Calu3 (cell line): Measurements from ENCODE around the gene LEF1. TPM values are rescaled to one million over a fixed set of nuclear protein-coding genes. Genes with fewer than 3 reads are reported as not detected.

Experiments used
- BruUV-seq: library from RNA; stranded (reverse); fragments of 400-500 nt; replicated peaks from 2 replicates; lab custom pipeline; 2021; lab: Mats Ljungman, UMichigan
- CTCF ChIA-PET: fragments of 300-600 bp; sonication (Branson Sonifier 250); formaldehyde crosslinking; loops from one replicate; lab custom pipeline; 2022; ENCODE audit warnings: antibody characterized with exemption; lab: Charles Lee
- DNase-seq: peaks from one replicate; pipeline ENCODE4 v3.0.0; 2022
- H3K27ac Mint-ChIP-seq: one replicate; pipeline ENCODE4 v1.8.0; 2022; ENCODE audit warnings: mixed read lengths; ENCODE audit not compliant: unreplicated experiment
- H3K27me3 Mint-ChIP-seq: one replicate; pipeline ENCODE4 v1.8.0; 2022; ENCODE audit warnings: mixed read lengths; ENCODE audit not compliant: unreplicated experiment
- H3K36me3 Mint-ChIP-seq: one replicate; pipeline ENCODE4 v1.8.0; 2022; ENCODE audit warnings: mild to moderate bottlenecking, moderate library complexity, mixed read lengths; ENCODE audit not compliant: insufficient read depth, unreplicated experiment
- H3K4me1 Mint-ChIP-seq: one replicate; pipeline ENCODE4 v1.8.0; 2022; ENCODE audit warnings: mild to moderate bottlenecking, low read depth, mixed read lengths; ENCODE audit not compliant: unreplicated experiment
- H3K4me3 Mint-ChIP-seq: one replicate; pipeline ENCODE4 v1.8.0; 2022; ENCODE audit warnings: mild to moderate bottlenecking, low read depth, moderate library complexity, mixed read lengths; ENCODE audit not compliant: unreplicated experiment
- H3K9me3 Mint-ChIP-seq: one replicate; pipeline ENCODE4 v1.8.0; 2022; ENCODE audit warnings: low read depth, mixed read lengths; ENCODE audit not compliant: unreplicated experiment
- CTCF ChIP-seq: fragments of 200-600 bp; IDR thresholded peaks from one replicate; pipeline ENCODE4 v1.8.0; 2022; ENCODE audit warnings: antibody characterized with exemption; ENCODE audit not compliant: unreplicated experiment
- intact Hi-C: fragments of 100-400 bp; cut with micrococcal nuclease; formaldehyde crosslinking; loops from one replicate; pipeline ENCODE4 v1.10.0; 2022; ENCODE audit not compliant: unreplicated experiment
- total RNA-seq: library from RNA; stranded (reverse); gene quantifications from 2 replicates; pipeline ENCODE4 v1.2.3, GENCODE V29; 2022

LEF1 gene
- total RNA-seq, 1 experiment from 2014 or later = not detected

- CTCF ChIA-PET = no interaction called here
- peaks cover 19% of the 10 kb centered on the region for H3K4me1 Mint-ChIP-seq
- H3K27me3 Mint-ChIP-seq = peaks cover 84% of the 10 kb centered on the region
- no peak for DNase-seq
- intact Hi-C loops = no loop called here
- BruUV-seq = no TSS peak
- H3K4me3 Mint-ChIP-seq = no peak overlapping the region
- H3K36me3 Mint-ChIP-seq = peaks cover 33% of the 10 kb centered on the region
- no peaks in the 10 kb centered on the region for H3K9me3 Mint-ChIP-seq
- no peak for TF ChIP-seq CTCF
- no peak overlapping the region for H3K27ac Mint-ChIP-seq
These were observed 932 bp upstream of the LEF1 start for GRCh38 chr4:108169664-108170063.

GRCh38 chr4:108168160-108168670, 517 bp downstream of the LEF1 start:
- no peak for TF ChIP-seq CTCF
- Mint-ChIP-seq H3K27ac (no peak overlapping the region), H3K27me3 (peaks cover 72% of the 10 kb centered on the region), H3K36me3 (peaks cover 33% of the 10 kb centered on the region), H3K4me3 (peak overlapping the region; percentile 82), H3K4me1 (peaks cover 19% of the 10 kb centered on the region), H3K9me3 (no peaks in the 10 kb centered on the region)
- CTCF ChIA-PET = no interaction called here
- no TSS peak for BruUV-seq
- intact Hi-C loops = no loop called here
- DNase-seq = no peak

GRCh38 chr4:108166441-108167315, 2.1 kb downstream of the LEF1 start:
- H3K4me3 Mint-ChIP-seq = peak overlapping the region; percentile 82
- H3K27me3 Mint-ChIP-seq = peaks cover 64% of the 10 kb centered on the region
- CTCF ChIA-PET = no interaction called here
- H3K36me3 Mint-ChIP-seq = peaks cover 28% of the 10 kb centered on the region
- intact Hi-C loops = no loop called here
- peaks cover 19% of the 10 kb centered on the region for H3K4me1 Mint-ChIP-seq
- BruUV-seq = no TSS peak
- DNase-seq = no peak
- H3K9me3 Mint-ChIP-seq = no peaks in the 10 kb centered on the region
- no peak overlapping the region for H3K27ac Mint-ChIP-seq
- TF ChIP-seq CTCF = no peak

GRCh38 chr4:108166038-108166437, 2.7 kb downstream of the LEF1 start:
- H3K36me3 Mint-ChIP-seq = peaks cover 28% of the 10 kb centered on the region
- no peak overlapping the region for H3K27ac Mint-ChIP-seq
- CTCF ChIA-PET = no interaction called here
- H3K4me3 Mint-ChIP-seq = no peak overlapping the region
- peaks cover 19% of the 10 kb centered on the region for H3K4me1 Mint-ChIP-seq
- BruUV-seq = no TSS peak
- peaks cover 58% of the 10 kb centered on the region for H3K27me3 Mint-ChIP-seq
- TF ChIP-seq CTCF = no peak
- intact Hi-C loops = no loop called here
- no peak for DNase-seq
- H3K9me3 Mint-ChIP-seq = no peaks in the 10 kb centered on the region
